SH-SY5Y (cell line): ENCODE data around the gene ARF3.

Experiments
- GATA2 ChIP-seq: IDR thresholded peaks from 2 replicates; pipeline ENCODE4 v1.6.1; 2011; ENCODE audit warnings: mild to moderate bottlenecking, low read depth, low read length
- GATA3 ChIP-seq: IDR thresholded peaks from 2 replicates; pipeline ENCODE4 v1.6.1; 2011; ENCODE audit warnings: low read depth, mild to moderate bottlenecking, low read length, moderate library complexity

GRCh38 chr12:48940181-48940580 lies 17.1 kb downstream of the ARF3 start:
- TF ChIP-seq GATA3 = no peak
- no peak for TF ChIP-seq GATA2
